GM10266 (cell line): Measurements from ENCODE around the gene SUPT3H.
"Not testable (repeated sequence)": the region's sequence is repeated elsewhere in the genome, so short reads cannot be mapped to it uniquely, and the experiment has no call there.

ENCODE experiments used
- DNase-seq: peaks from one replicate; pipeline ENCODE4 v3.0.0; 2012; ENCODE audit errors: extremely low spot score
- CTCF ChIP-seq: IDR thresholded peaks from 2 replicates; pipeline ENCODE4 v1.5.1; 2012; ENCODE audit warnings: mild to moderate bottlenecking, low read depth; ENCODE audit not compliant: control insufficient read depth, insufficient read depth; ENCODE audit errors: missing control alignments

Gene SUPT3H

GRCh38 chr6:45044510-45045252 is 333.1 kb downstream of the SUPT3H start:
- TF ChIP-seq CTCF = no peak
- DNase-seq = no peak

GRCh38 chr6:45044086-45044485 is 333.6 kb downstream of the SUPT3H start:
- no peak for DNase-seq
- no peak for TF ChIP-seq CTCF

- DNase-seq = not testable (repeated sequence)
Measured at GRCh38 chr6:45042673-45043072, 335.1 kb downstream of the SUPT3H start.

GRCh38 chr6:45038226-45038625 is 339.5 kb downstream of the SUPT3H start:
- no peak for DNase-seq
- no peak for TF ChIP-seq CTCF

GRCh38 chr6:45036103-45036502 is 341.6 kb downstream of the SUPT3H start:
- no peak for DNase-seq
- TF ChIP-seq CTCF = no peak

- TF ChIP-seq CTCF = no peak
- no peak for DNase-seq
Measured at GRCh38 chr6:45032426-45032825, 345.3 kb downstream of the SUPT3H start.

- DNase-seq = no peak
- TF ChIP-seq CTCF = no peak
Measured at GRCh38 chr6:45031601-45032000, 346.1 kb downstream of the SUPT3H start.

- TF ChIP-seq CTCF = no peak
- DNase-seq = no peak
Measured at GRCh38 chr6:45027126-45027525, 350.6 kb downstream of the SUPT3H start.
